Mesothelial cell of epicardium (in vitro differentiated cells): Measurements from ENCODE around the gene POLR2C. TPM values are rescaled to one million over a fixed set of nuclear protein-coding genes. Genes with fewer than 3 reads are reported as not detected.
"Not testable (repeated sequence)": the region's sequence is repeated elsewhere in the genome, so short reads cannot be mapped to it uniquely, and the experiment has no call there.

ENCODE experiments used
- DNase-seq, 2 experiments: peaks; one replicate each; pipeline ENCODE4 v3.0.0; 2021; ENCODE audit warnings: low spot score in 2 of 2; ENCODE audit not compliant: unreplicated experiment in 2 of 2
- H3K27ac Mint-ChIP-seq: 2 replicates; pipeline ENCODE4 v1.8.0; 2021; ENCODE audit warnings: mixed read lengths
- H3K27me3 Mint-ChIP-seq: 2 replicates; pipeline ENCODE4 v1.8.0; 2021; ENCODE audit warnings: low read depth, mixed read lengths
- H3K36me3 Mint-ChIP-seq: 2 replicates; pipeline ENCODE4 v1.8.0; 2021; ENCODE audit warnings: mixed read lengths
- H3K4me1 Mint-ChIP-seq: 2 replicates; pipeline ENCODE4 v1.8.0; 2021; ENCODE audit warnings: mixed read lengths
- H3K4me3 Mint-ChIP-seq: 2 replicates; pipeline ENCODE4 v1.8.0; 2021; ENCODE audit warnings: mild to moderate bottlenecking, moderate library complexity, mixed read lengths
- H3K9me3 Mint-ChIP-seq: 2 replicates; pipeline ENCODE4 v1.8.0; 2021; ENCODE audit warnings: mixed read lengths
- CTCF ChIP-seq: fragments of 200-600 bp; sonication (generic); IDR thresholded peaks from one replicate; pipeline ENCODE4 v1.5.0; 2021; ENCODE audit warnings: antibody characterized with exemption; ENCODE audit not compliant: unreplicated experiment
- total RNA-seq: library from RNA; stranded (reverse); gene quantifications from 3 replicates; pipeline ENCODE4 v1.2.1, GENCODE V29; 2021

POLR2C gene
- total RNA-seq, 1 donor from 2014 or later, result 65.0 TPM

- H3K9me3 Mint-ChIP-seq, result no peaks in the 10 kb centered on the region
- no peak overlapping the region for H3K27ac Mint-ChIP-seq
- no peaks in the 10 kb centered on the region for H3K27me3 Mint-ChIP-seq
- peaks cover 36% of the 10 kb centered on the region for H3K36me3 Mint-ChIP-seq
- no peak overlapping the region for H3K4me3 Mint-ChIP-seq
- DNase-seq, result no peak
- TF ChIP-seq CTCF, result no peak
- H3K4me1 Mint-ChIP-seq, result no peaks in the 10 kb centered on the region
These were observed 34.7 kb upstream of the POLR2C start for GRCh38 chr16:57427824-57428223.

- no peak for DNase-seq
- Mint-ChIP-seq H3K27ac (no peak overlapping the region), H3K27me3 (no peaks in the 10 kb centered on the region), H3K36me3 (peaks cover 45% of the 10 kb centered on the region), H3K4me1 (no peaks in the 10 kb centered on the region), H3K9me3 (no peaks in the 10 kb centered on the region), H3K4me3 (no peak overlapping the region)
- TF ChIP-seq CTCF, result no peak
These were observed 31.5 kb upstream of the POLR2C start for GRCh38 chr16:57430955-57431354.

- no peak for TF ChIP-seq CTCF
- H3K27me3 Mint-ChIP-seq, result no peaks in the 10 kb centered on the region
- no peak overlapping the region for H3K4me3 Mint-ChIP-seq
These were observed 30.0 kb upstream of the POLR2C start for GRCh38 chr16:57432505-57432904.

GRCh38 chr16:57432989-57433388, 29.5 kb upstream of the POLR2C start:
- Mint-ChIP-seq H3K4me3 (no peak overlapping the region), H3K36me3 (peaks cover 42% of the 10 kb centered on the region), H3K4me1 (no peaks in the 10 kb centered on the region), H3K27me3 (no peaks in the 10 kb centered on the region), H3K27ac (no peak overlapping the region), H3K9me3 (no peaks in the 10 kb centered on the region)
- TF ChIP-seq CTCF, result no peak
- DNase-seq, result no peak

More at GRCh38 chr16:57432505-57432904, 30.0 kb upstream of the POLR2C start:
- no peak for DNase-seq
- Mint-ChIP-seq H3K27ac (no peak overlapping the region), H3K4me1 (no peaks in the 10 kb centered on the region), H3K9me3 (no peaks in the 10 kb centered on the region), H3K36me3 (peaks cover 44% of the 10 kb centered on the region)

- no peaks in the 10 kb centered on the region for H3K9me3 Mint-ChIP-seq
- peaks cover 42% of the 10 kb centered on the region for H3K36me3 Mint-ChIP-seq
- no peak overlapping the region for H3K4me3 Mint-ChIP-seq
- no peaks in the 10 kb centered on the region for H3K27me3 Mint-ChIP-seq
- TF ChIP-seq CTCF, result no peak
- H3K4me1 Mint-ChIP-seq, result no peaks in the 10 kb centered on the region
- no peak for DNase-seq
- no peak overlapping the region for H3K27ac Mint-ChIP-seq
These were observed 28.5 kb upstream of the POLR2C start for GRCh38 chr16:57434003-57434402.

GRCh38 chr16:57435838-57436237, 26.6 kb upstream of the POLR2C start:
- Mint-ChIP-seq H3K4me3 (no peak overlapping the region), H3K36me3 (peaks cover 49% of the 10 kb centered on the region), H3K4me1 (no peaks in the 10 kb centered on the region), H3K9me3 (peaks cover 13% of the 10 kb centered on the region), H3K27ac (no peak overlapping the region), H3K27me3 (no peaks in the 10 kb centered on the region)
- no peak for TF ChIP-seq CTCF
- no peak for DNase-seq

GRCh38 chr16:57439947-57440346, 22.5 kb upstream of the POLR2C start:
- peaks cover 17% of the 10 kb centered on the region for H3K9me3 Mint-ChIP-seq
- peaks cover 49% of the 10 kb centered on the region for H3K36me3 Mint-ChIP-seq
- H3K4me3 Mint-ChIP-seq, H3K27ac Mint-ChIP-seq, H3K27me3 Mint-ChIP-seq, H3K4me1 Mint-ChIP-seq, DNase-seq: not testable (repeated sequence)

- Mint-ChIP-seq H3K9me3 (peaks cover 17% of the 10 kb centered on the region), H3K36me3 (peaks cover 47% of the 10 kb centered on the region)
- H3K4me1 Mint-ChIP-seq, H3K4me3 Mint-ChIP-seq, DNase-seq, H3K27me3 Mint-ChIP-seq, H3K27ac Mint-ChIP-seq: not testable (repeated sequence)
These were observed 21.9 kb upstream of the POLR2C start for GRCh38 chr16:57440551-57440950.
